Osteocyte (in vitro differentiated cells): ENCODE results near the gene SPRR4. TPM values are rescaled to one million over a fixed set of nuclear protein-coding genes. Genes with fewer than 3 reads are reported as not detected.

Experiments used
- DNase-seq: peaks from one replicate; pipeline ENCODE4 v3.0.0; 2021; ENCODE audit warnings: mixed read lengths; ENCODE audit not compliant: unreplicated experiment; ENCODE audit errors: extremely low spot score
- H3K27ac Mint-ChIP-seq: one replicate; pipeline ENCODE4 v1.8.0; 2021; ENCODE audit warnings: mild to moderate bottlenecking, mixed read lengths; ENCODE audit not compliant: unreplicated experiment
- H3K27me3 Mint-ChIP-seq: one replicate; pipeline ENCODE4 v1.8.0; 2021; ENCODE audit warnings: mixed read lengths; ENCODE audit not compliant: unreplicated experiment
- H3K36me3 Mint-ChIP-seq: one replicate; pipeline ENCODE4 v1.8.0; 2021; ENCODE audit warnings: mixed read lengths; ENCODE audit not compliant: unreplicated experiment
- H3K4me1 Mint-ChIP-seq: one replicate; pipeline ENCODE4 v1.8.0; 2021; ENCODE audit warnings: mixed read lengths; ENCODE audit not compliant: unreplicated experiment
- H3K4me3 Mint-ChIP-seq: one replicate; pipeline ENCODE4 v1.8.0; 2021; ENCODE audit warnings: mild to moderate bottlenecking, moderate library complexity, mixed read lengths; ENCODE audit not compliant: unreplicated experiment
- H3K9me3 Mint-ChIP-seq: one replicate; pipeline ENCODE4 v1.8.0; 2021; ENCODE audit warnings: mixed read lengths; ENCODE audit not compliant: unreplicated experiment
- total RNA-seq: library from RNA; stranded (reverse); gene quantifications from 2 replicates; pipeline ENCODE4 v1.2.1, GENCODE V29; 2021
- TF ChIP-seq, protein P1 (sequence below): fragments of 200-600 bp; sonication (generic); IDR thresholded peaks from 2 replicates; pipeline ENCODE4 v1.5.0; 2021; ENCODE audit warnings: antibody characterized with exemption, mild to moderate bottlenecking, moderate library complexity

SPRR4 gene
- total RNA-seq, 1 donor from 2014 or later: not detected

DNA sequence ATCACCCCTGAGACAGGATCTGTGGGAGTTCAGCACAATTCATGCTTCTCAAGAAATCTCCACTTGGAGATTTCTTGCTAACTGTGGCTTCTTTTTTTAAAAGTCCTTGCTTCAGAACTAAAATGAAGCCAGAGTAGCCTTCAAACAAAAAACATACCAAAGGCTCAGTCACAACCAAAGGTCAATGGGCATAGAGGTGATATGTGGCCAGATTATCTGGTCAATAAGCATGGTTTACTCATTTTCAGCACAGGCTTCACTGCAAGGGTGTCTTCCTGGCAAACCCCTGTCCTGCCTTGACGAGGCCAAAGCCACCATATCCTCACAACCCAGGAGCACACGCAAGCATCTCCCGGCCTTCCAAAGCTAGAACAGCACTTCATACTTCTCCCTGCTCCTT, 11.2 kb upstream of the SPRR4 start:
- DNase-seq: no peak
- H3K9me3 Mint-ChIP-seq: peaks cover 8% of the 10 kb centered on the region
- H3K4me3 Mint-ChIP-seq: no peak overlapping the region
- H3K36me3 Mint-ChIP-seq: no peaks in the 10 kb centered on the region
- TF ChIP-seq, protein P1, sequence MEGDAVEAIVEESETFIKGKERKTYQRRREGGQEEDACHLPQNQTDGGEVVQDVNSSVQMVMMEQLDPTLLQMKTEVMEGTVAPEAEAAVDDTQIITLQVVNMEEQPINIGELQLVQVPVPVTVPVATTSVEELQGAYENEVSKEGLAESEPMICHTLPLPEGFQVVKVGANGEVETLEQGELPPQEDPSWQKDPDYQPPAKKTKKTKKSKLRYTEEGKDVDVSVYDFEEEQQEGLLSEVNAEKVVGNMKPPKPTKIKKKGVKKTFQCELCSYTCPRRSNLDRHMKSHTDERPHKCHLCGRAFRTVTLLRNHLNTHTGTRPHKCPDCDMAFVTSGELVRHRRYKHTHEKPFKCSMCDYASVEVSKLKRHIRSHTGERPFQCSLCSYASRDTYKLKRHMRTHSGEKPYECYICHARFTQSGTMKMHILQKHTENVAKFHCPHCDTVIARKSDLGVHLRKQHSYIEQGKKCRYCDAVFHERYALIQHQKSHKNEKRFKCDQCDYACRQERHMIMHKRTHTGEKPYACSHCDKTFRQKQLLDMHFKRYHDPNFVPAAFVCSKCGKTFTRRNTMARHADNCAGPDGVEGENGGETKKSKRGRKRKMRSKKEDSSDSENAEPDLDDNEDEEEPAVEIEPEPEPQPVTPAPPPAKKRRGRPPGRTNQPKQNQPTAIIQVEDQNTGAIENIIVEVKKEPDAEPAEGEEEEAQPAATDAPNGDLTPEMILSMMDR: no peak
- no peak overlapping the region for H3K27ac Mint-ChIP-seq
- no peaks in the 10 kb centered on the region for H3K4me1 Mint-ChIP-seq
- no peaks in the 10 kb centered on the region for H3K27me3 Mint-ChIP-seq

DNA sequence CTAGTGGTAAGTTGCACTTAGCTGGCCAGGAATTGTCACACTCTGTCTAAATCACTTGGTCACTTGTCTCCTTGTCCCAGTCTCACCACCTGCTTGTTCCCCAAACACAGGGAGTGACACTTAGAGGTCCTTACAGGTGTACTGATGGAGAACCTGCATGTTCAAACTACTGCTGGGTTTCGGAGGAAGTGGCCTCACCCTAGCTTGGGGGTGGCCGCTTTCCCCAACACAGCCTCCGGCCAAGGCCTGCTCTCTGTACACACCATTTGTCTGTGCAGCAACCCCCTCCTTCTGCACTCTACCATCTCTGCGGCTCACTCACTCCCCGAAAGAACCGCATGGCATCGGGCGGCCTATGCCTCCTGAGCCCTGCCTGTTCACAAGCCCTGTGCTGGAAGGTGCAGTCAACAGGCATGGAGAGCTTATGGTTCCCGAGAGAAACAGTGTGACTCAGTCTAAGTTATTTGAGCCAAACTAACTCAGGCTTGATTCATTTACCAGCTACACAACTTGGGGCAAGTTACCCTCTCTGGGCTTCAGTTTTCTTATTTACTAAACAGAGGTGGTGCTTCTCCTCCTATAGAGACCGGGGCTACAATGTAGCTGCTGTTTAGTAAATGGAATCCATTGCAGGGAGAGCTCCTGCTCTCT, 10.5 kb upstream of the SPRR4 start:
- H3K27ac Mint-ChIP-seq: no peak overlapping the region
- peaks cover 8% of the 10 kb centered on the region for H3K9me3 Mint-ChIP-seq
- H3K27me3 Mint-ChIP-seq: no peaks in the 10 kb centered on the region
- DNase-seq: peak; percentile 76
- H3K36me3 Mint-ChIP-seq: no peaks in the 10 kb centered on the region
- no peak overlapping the region for H3K4me3 Mint-ChIP-seq
- TF ChIP-seq, protein P1: no peak
- H3K4me1 Mint-ChIP-seq: no peaks in the 10 kb centered on the region

DNA sequence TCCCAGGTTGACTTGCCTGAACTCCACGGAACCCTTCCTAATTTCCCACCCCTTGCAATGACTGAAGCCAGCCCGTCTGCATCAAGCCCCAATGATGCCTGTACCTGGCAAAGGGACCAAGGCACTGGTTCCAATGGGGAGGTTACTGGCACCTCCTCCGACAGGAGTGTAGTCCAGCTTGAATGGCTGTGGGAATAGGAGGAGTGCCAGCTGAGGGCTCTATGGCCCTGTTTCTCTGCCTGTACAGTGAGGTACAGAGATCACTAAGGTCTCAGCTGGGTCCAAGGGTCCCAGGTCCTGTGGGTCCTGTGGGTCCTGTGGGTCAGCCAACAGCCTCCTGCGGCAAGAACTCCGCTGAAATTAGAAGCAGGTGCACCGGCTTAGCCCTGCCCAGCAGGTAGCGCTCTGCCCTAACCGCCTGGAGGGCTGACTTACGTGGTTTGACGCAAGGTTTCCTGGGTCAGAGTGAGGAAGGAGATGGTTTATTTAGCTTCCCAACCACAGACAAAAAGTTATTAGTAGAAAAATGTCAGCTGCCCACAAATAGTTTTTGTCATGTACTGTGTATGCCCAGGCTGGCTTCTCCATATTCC, 9.9 kb upstream of the SPRR4 start:
- Mint-ChIP-seq H3K27ac (no peak overlapping the region), H3K4me3 (no peak overlapping the region), H3K36me3 (no peaks in the 10 kb centered on the region), H3K27me3 (no peaks in the 10 kb centered on the region), H3K4me1 (no peaks in the 10 kb centered on the region), H3K9me3 (peaks cover 8% of the 10 kb centered on the region)
- TF ChIP-seq, protein P1: no peak
- peak; percentile 80 for DNase-seq

DNA sequence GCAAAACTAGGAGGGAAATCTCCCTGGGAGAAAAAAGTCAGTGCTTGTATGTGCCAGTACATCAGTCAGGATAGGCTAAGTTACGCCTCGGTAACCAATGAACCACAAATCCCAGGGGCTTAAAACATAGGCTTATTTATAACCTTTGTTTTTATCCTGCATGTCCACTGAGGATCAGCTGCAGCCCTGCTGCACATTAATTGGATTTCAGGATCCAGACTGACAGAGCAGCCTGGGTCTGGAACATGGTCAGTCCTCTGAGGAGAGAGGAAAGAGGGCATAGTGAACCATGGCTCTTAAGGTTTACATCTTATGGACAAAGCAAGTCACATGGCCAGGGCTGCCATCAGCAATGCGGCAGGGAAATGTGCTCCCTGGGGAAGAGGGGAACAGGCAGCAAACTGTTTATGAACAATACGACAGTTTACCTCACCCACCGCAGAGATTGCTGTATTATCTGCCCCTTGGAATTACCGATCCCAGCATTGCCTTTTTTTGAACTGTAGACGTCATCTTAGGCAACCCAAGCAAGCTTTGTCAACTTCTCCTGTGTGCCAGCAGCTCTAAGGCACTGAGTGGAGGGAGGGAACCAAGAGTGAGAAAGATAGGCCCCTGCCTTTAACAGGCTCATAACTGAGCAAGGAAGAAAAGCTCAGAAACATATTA, 9.1 kb upstream of the SPRR4 start:
- no peaks in the 10 kb centered on the region for H3K27me3 Mint-ChIP-seq
- H3K9me3 Mint-ChIP-seq: peaks cover 8% of the 10 kb centered on the region
- no peak overlapping the region for H3K4me3 Mint-ChIP-seq
- H3K4me1 Mint-ChIP-seq: no peaks in the 10 kb centered on the region
- H3K36me3 Mint-ChIP-seq: no peaks in the 10 kb centered on the region
- TF ChIP-seq, protein P1: no peak
- H3K27ac Mint-ChIP-seq: no peak overlapping the region
- DNase-seq: peak; percentile 56

DNA sequence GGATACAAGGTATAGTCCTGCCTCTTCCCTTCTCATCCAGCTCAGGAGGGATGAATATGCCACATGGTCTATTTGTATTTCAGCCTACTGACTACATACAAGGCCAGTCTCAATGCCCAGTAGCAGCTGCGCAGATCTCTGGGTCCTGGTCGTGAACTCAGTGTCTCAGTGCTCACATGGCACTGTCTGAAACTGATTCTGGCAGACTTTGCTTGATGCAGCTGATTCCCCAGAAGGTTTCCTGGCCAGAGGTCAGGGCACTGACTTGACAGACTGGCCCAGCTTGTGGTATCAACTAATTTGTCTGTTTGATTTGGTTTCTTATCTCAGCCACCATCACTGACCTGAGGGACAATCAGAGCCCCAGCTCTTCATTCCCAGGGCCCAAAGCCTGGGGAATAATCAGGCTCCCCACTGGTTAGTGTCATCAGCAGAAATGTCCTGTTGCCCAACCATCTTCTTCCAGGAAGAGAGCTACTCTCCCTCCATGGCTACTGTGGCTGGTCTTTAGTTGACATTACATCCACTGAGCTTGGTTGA, 7.5 kb upstream of the SPRR4 start:
- H3K4me1 Mint-ChIP-seq: no peaks in the 10 kb centered on the region
- peaks cover 3% of the 10 kb centered on the region for H3K9me3 Mint-ChIP-seq
- no peak overlapping the region for H3K27ac Mint-ChIP-seq
- H3K27me3 Mint-ChIP-seq: no peaks in the 10 kb centered on the region
- TF ChIP-seq, protein P1: no peak
- no peaks in the 10 kb centered on the region for H3K36me3 Mint-ChIP-seq
- no peak overlapping the region for H3K4me3 Mint-ChIP-seq
- peak; percentile 42 for DNase-seq
